Vagina (tissue), 2 donors: ENCODE measurements around the gene ZNF408. TPM values are rescaled to one million over a fixed set of nuclear protein-coding genes. Genes with fewer than 3 reads are reported as not detected.

Experiments
- DNase-seq, 2 donors: peaks; one replicate each; pipeline ENCODE4 v3.0.0-alpha.2; 2017; ENCODE audit errors: extremely low spot score in 2 of 2
- H3K27ac ChIP-seq: fragments of 200-600 bp; sonication (generic); one replicate; pipeline ENCODE4 v1.5.1; 2019
- H3K27me3 ChIP-seq: fragments of 200-600 bp; sonication (generic); one replicate; pipeline ENCODE4 v1.5.1; 2019
- H3K36me3 ChIP-seq, 2 donors: fragments of 200-600 bp; sonication (generic); one replicate each; pipeline ENCODE4 v1.5.1; 2017 to 2019
- H3K4me1 ChIP-seq: fragments of 200-600 bp; sonication (generic); one replicate; pipeline ENCODE4 v1.5.1; 2019
- H3K4me3 ChIP-seq, 2 donors: fragments of 200-600 bp; sonication (generic); 1 replicate in 1 of 2; 2 replicates in 1 of 2; pipeline ENCODE4 v1.5.1; 2016 to 2019
- H3K9me3 ChIP-seq: fragments of 200-600 bp; sonication (generic); one replicate; pipeline ENCODE4 v1.5.1; 2019
- POLR2A ChIP-seq, 2 donors: fragments of 450-650 bp; IDR thresholded peaks; one replicate each; pipeline ENCODE4 v1.6.1; 2017; ENCODE audit warnings: antibody characterized with exemption in 2 of 2, mild to moderate bottlenecking in 2 of 2, moderate library complexity in 2 of 2
- POLR2AphosphoS5 ChIP-seq, 2 donors: sonication (generic); formaldehyde crosslinking; IDR thresholded peaks; one replicate each; pipeline ENCODE4 v1.9.0; 2017; ENCODE audit warnings: antibody characterized with exemption in 2 of 2, mild to moderate bottlenecking in 2 of 2, low read depth in 1 of 2; ENCODE audit not compliant: insufficient read depth in 1 of 2
- intact Hi-C: fragments of 100-400 bp; cut with DNase I; formaldehyde crosslinking; loops from one replicate; pipeline ENCODE4 v1.15.1; 2023
- total RNA-seq: library from RNA; depleted of rRNA; stranded (reverse); fragments of >200 nt; gene quantifications from one replicate; pipeline ENCODE4 v1.2.3, GENCODE V29; 2016
- TF ChIP-seq, protein P1 (sequence below), 3 experiments: fragments of 450-650 bp in 2 of 3; fragments of 200-600 bp in 1 of 3; sonication (generic) in 1 of 3; IDR thresholded peaks; one replicate each; pipeline ENCODE4 v1.5.1; 2017 to 2019; ENCODE audit warnings: antibody characterized with exemption in 3 of 3, mild to moderate bottlenecking in 2 of 3, moderate library complexity in 2 of 3

ZNF408 gene
- total RNA-seq, 1 donor from 2014 or later: 12.5 TPM

DNA sequence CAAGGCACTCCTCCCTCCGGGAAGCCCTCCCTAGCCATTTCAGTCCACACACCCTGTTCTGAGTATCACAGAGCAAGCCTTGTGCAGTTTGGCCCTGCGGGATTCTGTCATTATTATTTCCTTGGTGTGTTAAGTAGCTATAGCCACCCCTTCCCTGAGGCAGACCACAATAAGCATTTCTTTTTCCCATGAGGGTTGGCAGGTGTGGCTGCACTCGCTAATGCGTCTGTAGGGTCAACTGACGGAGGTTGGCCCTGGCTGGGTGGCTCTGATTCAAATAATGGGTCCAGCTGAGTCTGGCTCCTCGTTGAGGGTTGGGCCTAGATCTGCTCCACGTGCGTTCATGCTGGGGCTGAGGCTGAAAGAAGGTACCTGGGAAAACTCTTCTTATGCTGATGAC lies 23.3 kb downstream of the ZNF408 start:
- Histone ChIP-seq H3K4me1 (no peaks in the 10 kb centered on the region), H3K9me3 (no peaks in the 10 kb centered on the region), H3K27me3 (no peaks in the 10 kb centered on the region), H3K27ac (no peak overlapping the region), H3K4me3 (no peak overlapping the region), H3K36me3 (no peaks in the 10 kb centered on the region)
- intact Hi-C loops: no loop called here
- TF ChIP-seq POLR2A (IDR thresholded peaks at IDR 0.05) (no peak), POLR2AphosphoS5 (IDR thresholded peaks at IDR 0.05; ENCODE audit: insufficient read depth in 1 of 2, low read depth in 1 of 2) (no peak)
- TF ChIP-seq, protein P1, sequence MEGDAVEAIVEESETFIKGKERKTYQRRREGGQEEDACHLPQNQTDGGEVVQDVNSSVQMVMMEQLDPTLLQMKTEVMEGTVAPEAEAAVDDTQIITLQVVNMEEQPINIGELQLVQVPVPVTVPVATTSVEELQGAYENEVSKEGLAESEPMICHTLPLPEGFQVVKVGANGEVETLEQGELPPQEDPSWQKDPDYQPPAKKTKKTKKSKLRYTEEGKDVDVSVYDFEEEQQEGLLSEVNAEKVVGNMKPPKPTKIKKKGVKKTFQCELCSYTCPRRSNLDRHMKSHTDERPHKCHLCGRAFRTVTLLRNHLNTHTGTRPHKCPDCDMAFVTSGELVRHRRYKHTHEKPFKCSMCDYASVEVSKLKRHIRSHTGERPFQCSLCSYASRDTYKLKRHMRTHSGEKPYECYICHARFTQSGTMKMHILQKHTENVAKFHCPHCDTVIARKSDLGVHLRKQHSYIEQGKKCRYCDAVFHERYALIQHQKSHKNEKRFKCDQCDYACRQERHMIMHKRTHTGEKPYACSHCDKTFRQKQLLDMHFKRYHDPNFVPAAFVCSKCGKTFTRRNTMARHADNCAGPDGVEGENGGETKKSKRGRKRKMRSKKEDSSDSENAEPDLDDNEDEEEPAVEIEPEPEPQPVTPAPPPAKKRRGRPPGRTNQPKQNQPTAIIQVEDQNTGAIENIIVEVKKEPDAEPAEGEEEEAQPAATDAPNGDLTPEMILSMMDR (IDR thresholded peaks at IDR 0.05): no peak
- DNase-seq: no peak

GRCh38 chr11:46725338-46726205 lies 24.7 kb downstream of the ZNF408 start:
- H3K27ac ChIP-seq: no peak overlapping the region
- H3K9me3 ChIP-seq: no peaks in the 10 kb centered on the region
- H3K4me3 ChIP-seq: no peak overlapping the region
- H3K4me1 ChIP-seq: no peaks in the 10 kb centered on the region
- no peaks in the 10 kb centered on the region for H3K36me3 ChIP-seq
- DNase-seq: no peak
- intact Hi-C loops: no loop called here
- TF ChIP-seq, protein P1 (IDR thresholded peaks at IDR 0.05): no peak
- TF ChIP-seq POLR2AphosphoS5 (IDR thresholded peaks at IDR 0.05; ENCODE audit: insufficient read depth in 1 of 2, low read depth in 1 of 2): no peak
- no peak for TF ChIP-seq POLR2A (IDR thresholded peaks at IDR 0.05)
- H3K27me3 ChIP-seq: no peaks in the 10 kb centered on the region

DNA sequence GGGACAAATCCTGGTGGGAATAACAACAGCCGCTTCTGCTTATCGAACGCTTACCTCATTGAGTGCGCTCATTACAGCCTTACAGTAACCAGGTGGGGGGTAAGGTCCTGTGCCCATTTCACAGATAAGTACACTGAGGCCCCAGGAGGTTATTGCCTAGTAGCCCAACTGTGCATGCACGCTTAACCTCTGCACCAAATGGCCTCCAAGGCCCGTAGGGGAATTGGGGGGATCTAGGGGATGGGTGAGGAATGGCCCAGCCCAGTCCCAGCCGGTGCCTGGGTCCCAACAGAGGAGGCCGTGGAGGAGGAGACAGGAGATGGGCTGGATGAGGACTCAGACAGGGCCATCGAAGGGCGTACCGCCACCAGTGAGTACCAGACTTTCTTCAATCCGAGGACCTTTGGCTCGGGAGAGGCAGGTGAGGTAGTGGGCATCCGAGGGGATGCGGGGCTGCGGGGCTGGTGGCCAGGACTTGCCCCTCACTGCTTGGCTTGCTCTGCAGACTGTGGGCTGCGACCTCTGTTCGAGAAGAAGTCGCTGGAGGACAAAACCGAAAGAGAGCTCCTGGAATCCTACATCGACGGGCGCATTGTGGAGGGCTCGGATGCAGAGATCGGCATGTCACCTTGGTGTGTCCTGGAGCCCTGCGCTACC lies 25.5 kb downstream of the ZNF408 start:
- DNase-seq: no peak
- intact Hi-C loops: no loop called here
- TF ChIP-seq POLR2A (IDR thresholded peaks at IDR 0.05): no peak
- TF ChIP-seq, protein P1 (IDR thresholded peaks at IDR 0.05): no peak
- no peak for TF ChIP-seq POLR2AphosphoS5 (IDR thresholded peaks at IDR 0.05; ENCODE audit: insufficient read depth in 1 of 2, low read depth in 1 of 2)

GRCh38 chr11:46727952-46728658 lies 27.3 kb downstream of the ZNF408 start:
- TF ChIP-seq, protein P1 (IDR thresholded peaks at IDR 0.05): no peak
- no peak for TF ChIP-seq POLR2AphosphoS5 (IDR thresholded peaks at IDR 0.05; ENCODE audit: insufficient read depth in 1 of 2, low read depth in 1 of 2)
- no peak for TF ChIP-seq POLR2A (IDR thresholded peaks at IDR 0.05)
- no peaks in the 10 kb centered on the region for H3K27me3 ChIP-seq
- no peak overlapping the region for H3K27ac ChIP-seq
- intact Hi-C loops: no loop called here
- H3K4me1 ChIP-seq: no peaks in the 10 kb centered on the region
- H3K4me3 ChIP-seq: no peak overlapping the region
- DNase-seq: no peak
- H3K36me3 ChIP-seq: no peaks in the 10 kb centered on the region
- no peaks in the 10 kb centered on the region for H3K9me3 ChIP-seq

More for the DNA sequence above, 25.5 kb downstream of the ZNF408 start:
- Histone ChIP-seq H3K27ac (no peak overlapping the region), H3K27me3 (no peaks in the 10 kb centered on the region), H3K9me3 (no peaks in the 10 kb centered on the region), H3K36me3 (no peaks in the 10 kb centered on the region), H3K4me3 (no peak overlapping the region), H3K4me1 (no peaks in the 10 kb centered on the region)
